H9 (cell line): ENCODE data around the gene NXF2B. TPM values are rescaled to one million over a fixed set of nuclear protein-coding genes. Genes with fewer than 3 reads are reported as not detected.

Source experiments
- DNase-seq: peaks from one replicate; pipeline ENCODE4 v3.0.0-alpha.2; 2017
- H2AFZ ChIP-seq: one replicate; pipeline ENCODE4 v1.6.1; 2013; ENCODE audit warnings: mild to moderate bottlenecking, low read length, control low read depth, moderate library complexity
- H2AK5ac ChIP-seq: 2 replicates; pipeline ENCODE4 v1.6.1; 2013; ENCODE audit warnings: low read length, control low read depth, mixed read lengths; ENCODE audit not compliant: insufficient read length
- H2BK120ac ChIP-seq: one replicate; pipeline ENCODE4 v1.6.1; 2013; ENCODE audit warnings: low read depth, mild to moderate bottlenecking, low read length, control low read depth, inconsistent platforms; ENCODE audit not compliant: poor library complexity, severe bottlenecking
- H2BK12ac ChIP-seq: 2 replicates; pipeline ENCODE4 v1.6.1; 2013; ENCODE audit warnings: low read length, control low read depth, mixed read lengths, low read depth; ENCODE audit not compliant: insufficient read length
- H2BK15ac ChIP-seq: 2 replicates; pipeline ENCODE4 v1.6.1; 2013; ENCODE audit warnings: low read depth, low read length, control low read depth
- H2BK20ac ChIP-seq: one replicate; pipeline ENCODE4 v1.6.1; 2013; ENCODE audit warnings: low read depth, mild to moderate bottlenecking, low read length, control low read depth, inconsistent platforms; ENCODE audit not compliant: poor library complexity, severe bottlenecking
- H2BK5ac ChIP-seq: 2 replicates; pipeline ENCODE4 v1.6.1; 2013; ENCODE audit warnings: low read length, control low read depth, mixed read lengths; ENCODE audit not compliant: insufficient read length
- H3K14ac ChIP-seq: 2 replicates; pipeline ENCODE4 v1.6.1; 2013; ENCODE audit warnings: low read length, control low read depth; ENCODE audit not compliant: insufficient read depth
- H3K18ac ChIP-seq: 2 replicates; pipeline ENCODE4 v1.6.1; 2013; ENCODE audit warnings: low read depth, mild to moderate bottlenecking, mixed read lengths, low read length, control low read depth; ENCODE audit not compliant: insufficient read length
- H3K23ac ChIP-seq: 2 replicates; pipeline ENCODE4 v1.6.1; 2013; ENCODE audit warnings: low read length, control low read depth, mixed read lengths, low read depth; ENCODE audit not compliant: insufficient read length
- H3K23me2 ChIP-seq: 2 replicates; pipeline ENCODE4 v1.6.1; 2013; ENCODE audit warnings: low read depth, mild to moderate bottlenecking, mixed read lengths, low read length, control low read depth; ENCODE audit not compliant: insufficient read length, poor library complexity, severe bottlenecking
- H3K27ac ChIP-seq: 2 replicates; pipeline ENCODE4 v1.5.1; 2013; ENCODE audit warnings: low read length, control low read depth, mixed read lengths, low read depth; ENCODE audit not compliant: insufficient read length
- H3K27me3 ChIP-seq: 2 replicates; pipeline ENCODE4 v1.6.1; 2013; ENCODE audit warnings: low read length, control low read depth, inconsistent platforms; ENCODE audit not compliant: insufficient read depth
- H3K4ac ChIP-seq: 2 replicates; pipeline ENCODE4 v1.6.1; 2013; ENCODE audit warnings: low read depth, mild to moderate bottlenecking, control low read depth, inconsistent platforms, low read length, moderate library complexity
- H3K4me1 ChIP-seq: 2 replicates; pipeline ENCODE4 v1.6.1; 2013; ENCODE audit warnings: low read length, control low read depth, inconsistent platforms; ENCODE audit not compliant: insufficient read depth
- H3K4me2 ChIP-seq: 2 replicates; pipeline ENCODE4 v1.6.1; 2013; ENCODE audit warnings: low read length, control low read depth, mixed read lengths; ENCODE audit not compliant: insufficient read length, insufficient read depth
- H3K56ac ChIP-seq: 2 replicates; pipeline ENCODE4 v1.6.1; 2013; ENCODE audit warnings: low read depth, mild to moderate bottlenecking, mixed read lengths, low read length, control low read depth; ENCODE audit not compliant: insufficient read length
- H3K79me1 ChIP-seq: 2 replicates; pipeline ENCODE4 v1.6.1; 2013; ENCODE audit warnings: low read depth, mild to moderate bottlenecking, moderate library complexity, low read length, control low read depth, inconsistent platforms; ENCODE audit not compliant: insufficient read depth, poor library complexity, severe bottlenecking
- H3K79me2 ChIP-seq: 2 replicates; pipeline ENCODE4 v1.6.1; 2013; ENCODE audit warnings: low read length, control low read depth, inconsistent platforms; ENCODE audit not compliant: insufficient read depth
- H3K9ac ChIP-seq: 2 replicates; pipeline ENCODE4 v1.6.1; 2013; ENCODE audit warnings: low read length, control low read depth, mixed read lengths; ENCODE audit not compliant: insufficient read length; ENCODE audit errors: extremely low read depth
- H3K9me3 ChIP-seq: one replicate; pipeline ENCODE4 v1.6.1; 2013; ENCODE audit warnings: low read depth, low read length, inconsistent platforms; ENCODE audit not compliant: control insufficient read depth
- H3T11ph ChIP-seq: one replicate; pipeline ENCODE4 v1.6.1; 2013; ENCODE audit warnings: mild to moderate bottlenecking, low read length, control low read depth, inconsistent platforms
- H4K20me1 ChIP-seq: one replicate; pipeline ENCODE4 v1.6.1; 2013; ENCODE audit not compliant: control insufficient read depth, insufficient read length, insufficient read depth
- H4K5ac ChIP-seq: 2 replicates; pipeline ENCODE4 v1.6.1; 2013; ENCODE audit warnings: low read depth, mild to moderate bottlenecking, mixed read lengths, low read length, control low read depth; ENCODE audit not compliant: insufficient read length
- H4K8ac ChIP-seq: replicated peaks from 2 replicates; pipeline ENCODE4 v1.6.1; 2013; ENCODE audit warnings: low read length, control low read depth, mixed read lengths, low read depth; ENCODE audit not compliant: insufficient read length
- H4K91ac ChIP-seq: 2 replicates; pipeline ENCODE4 v1.6.1; 2013; ENCODE audit warnings: low read depth, mild to moderate bottlenecking, moderate library complexity, mixed read lengths, low read length, control low read depth; ENCODE audit not compliant: insufficient read length
- H3K27ac Mint-ChIP-seq, 3 experiments: 2 replicates in 2 of 3; 3 replicates in 1 of 3; pipeline ENCODE4 v1.8.0; 2020 to 2021; ENCODE audit warnings: mixed read lengths in 3 of 3, mild to moderate bottlenecking in 1 of 3, moderate library complexity in 1 of 3
- H3K27me3 Mint-ChIP-seq: 2 replicates; pipeline ENCODE4 v1.8.0; 2021; ENCODE audit warnings: low read depth, mild to moderate bottlenecking, moderate library complexity, mixed read lengths
- H3K36me3 Mint-ChIP-seq, 3 experiments: 2 replicates in 2 of 3; 3 replicates in 1 of 3; pipeline ENCODE4 v1.8.0; 2020 to 2021; ENCODE audit warnings: low read depth in 3 of 3, mixed read lengths in 3 of 3; ENCODE audit not compliant: insufficient read depth in 1 of 3
- H3K4me1 Mint-ChIP-seq, 2 experiments: 2 replicates each; pipeline ENCODE4 v1.8.0; 2020; ENCODE audit warnings: mixed read lengths in 2 of 2
- H3K4me3 Mint-ChIP-seq, 2 experiments: 2 replicates in 1 of 2; 3 replicates in 1 of 2; pipeline ENCODE4 v1.8.0; 2020 to 2021; ENCODE audit warnings: mild to moderate bottlenecking in 2 of 2, mixed read lengths in 2 of 2, moderate library complexity in 1 of 2
- H3K9me3 Mint-ChIP-seq, 2 experiments: 2 replicates in 1 of 2; 3 replicates in 1 of 2; pipeline ENCODE4 v1.8.0; 2020; ENCODE audit warnings: mild to moderate bottlenecking in 2 of 2, mixed read lengths in 2 of 2, moderate library complexity in 1 of 2
- WGBS: extraction: QIAGEN DNeasy Blood & Tissue Kit; methylation state at CpG from one replicate; pipeline ENCODE4 v1.1.7; 2013; ENCODE audit warnings: missing lambda C conversion rate, low lambda C conversion rate, mixed read lengths; ENCODE audit not compliant: insufficient read length; ENCODE audit errors: extremely low coverage; 5-methylcytosine and 5-hydroxymethylcytosine counted together
- total RNA-seq: library from RNA; stranded (reverse); gene quantifications from 2 replicates; pipeline ENCODE4 v1.2.1, GENCODE V29; 2021
- TF ChIP-seq, protein P1 (sequence below): fragments of 200-600 bp; sonication (generic); conservative IDR thresholded peaks from 3 replicates; pipeline ENCODE4 v1.8.0; 2021; ENCODE audit warnings: antibody characterized with exemption, mild to moderate bottlenecking

NXF2B gene
- total RNA-seq, 1 experiment from 2014 or later: not detected

DNA sequence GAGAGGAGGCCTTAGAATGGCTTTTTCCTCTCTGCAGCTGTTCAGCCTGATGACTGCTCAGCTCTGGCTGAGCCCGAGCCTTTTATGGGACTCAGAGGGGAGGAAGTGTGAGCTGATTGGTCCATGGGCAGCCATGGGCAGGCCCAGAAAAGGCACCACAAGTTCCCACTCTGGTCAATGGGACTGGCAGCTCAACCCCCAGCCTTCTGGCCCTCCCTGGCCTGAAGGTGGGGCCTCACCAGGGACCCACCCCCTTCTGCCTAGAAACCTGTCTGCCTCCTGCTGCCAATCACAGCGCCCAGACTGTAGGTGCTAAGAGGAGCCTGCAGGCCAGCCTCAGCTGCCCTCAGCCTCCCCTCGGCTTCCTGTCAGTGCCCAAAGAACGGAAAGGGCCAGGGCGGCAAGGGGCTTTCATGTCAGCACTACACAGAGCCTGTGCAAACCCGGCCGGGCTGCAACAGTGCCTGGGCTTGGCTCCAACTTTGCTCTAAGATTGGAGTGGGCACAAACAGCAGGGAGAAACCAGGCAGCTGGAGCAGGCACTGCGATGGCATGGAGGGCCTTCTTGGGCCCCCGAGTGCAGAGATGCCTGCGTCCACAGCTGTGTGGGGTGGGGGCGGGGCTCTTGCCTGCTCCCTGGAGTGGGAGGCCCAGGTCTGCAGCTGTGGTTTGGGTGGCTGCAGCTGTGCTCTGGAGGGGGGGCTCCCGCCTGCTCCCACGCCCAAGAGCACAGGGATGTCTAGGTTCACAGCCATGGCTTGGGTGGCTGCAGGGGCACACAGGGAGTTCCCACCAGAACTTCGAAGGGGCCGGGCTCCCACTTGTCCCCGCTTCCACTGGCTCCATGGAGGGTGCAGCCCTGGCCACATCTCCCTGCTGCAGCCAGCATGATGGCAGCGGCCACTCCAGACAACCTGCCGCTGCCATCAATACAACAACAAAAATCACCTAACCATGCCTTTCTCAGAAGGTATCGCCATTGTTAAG lies 100.2 kb downstream of the NXF2B start:
- DNase-seq: peak; percentile 92
- H3K18ac ChIP-seq: no peak overlapping the region
- no peak overlapping the region for H3K9ac ChIP-seq
- H3K27ac Mint-ChIP-seq: no peak overlapping the region
- H4K5ac ChIP-seq: no peak overlapping the region
- H4K20me1 ChIP-seq: no peaks in the 10 kb centered on the region
- no peak overlapping the region for H3K56ac ChIP-seq
- H3K79me1 ChIP-seq: no peaks in the 10 kb centered on the region
- TF ChIP-seq, protein P1, sequence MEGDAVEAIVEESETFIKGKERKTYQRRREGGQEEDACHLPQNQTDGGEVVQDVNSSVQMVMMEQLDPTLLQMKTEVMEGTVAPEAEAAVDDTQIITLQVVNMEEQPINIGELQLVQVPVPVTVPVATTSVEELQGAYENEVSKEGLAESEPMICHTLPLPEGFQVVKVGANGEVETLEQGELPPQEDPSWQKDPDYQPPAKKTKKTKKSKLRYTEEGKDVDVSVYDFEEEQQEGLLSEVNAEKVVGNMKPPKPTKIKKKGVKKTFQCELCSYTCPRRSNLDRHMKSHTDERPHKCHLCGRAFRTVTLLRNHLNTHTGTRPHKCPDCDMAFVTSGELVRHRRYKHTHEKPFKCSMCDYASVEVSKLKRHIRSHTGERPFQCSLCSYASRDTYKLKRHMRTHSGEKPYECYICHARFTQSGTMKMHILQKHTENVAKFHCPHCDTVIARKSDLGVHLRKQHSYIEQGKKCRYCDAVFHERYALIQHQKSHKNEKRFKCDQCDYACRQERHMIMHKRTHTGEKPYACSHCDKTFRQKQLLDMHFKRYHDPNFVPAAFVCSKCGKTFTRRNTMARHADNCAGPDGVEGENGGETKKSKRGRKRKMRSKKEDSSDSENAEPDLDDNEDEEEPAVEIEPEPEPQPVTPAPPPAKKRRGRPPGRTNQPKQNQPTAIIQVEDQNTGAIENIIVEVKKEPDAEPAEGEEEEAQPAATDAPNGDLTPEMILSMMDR: no peak
- no peak overlapping the region for H3K27ac ChIP-seq
- H3K4me3 Mint-ChIP-seq: no peak overlapping the region
- H2BK20ac ChIP-seq: no peak overlapping the region
- peaks cover 45% of the 10 kb centered on the region for H3K9me3 ChIP-seq
- H2BK120ac ChIP-seq: no peak overlapping the region
- H3K23me2 ChIP-seq: no peaks in the 10 kb centered on the region
- no peaks in the 10 kb centered on the region for H3K4me1 Mint-ChIP-seq
- H3K4me2 ChIP-seq: no peak overlapping the region
- H3T11ph ChIP-seq: no peak overlapping the region
- no peak overlapping the region for H2AFZ ChIP-seq
- H3K23ac ChIP-seq: no peak overlapping the region
- no peaks in the 10 kb centered on the region for H3K4me1 ChIP-seq
- no peak overlapping the region for H4K8ac ChIP-seq
- WGBS: no CpG with 5 or more reads among the region's 19 CpGs
- no peak overlapping the region for H3K14ac ChIP-seq
- H2BK5ac ChIP-seq: no peak overlapping the region
- H3K79me2 ChIP-seq: no peaks in the 10 kb centered on the region
- H2AK5ac ChIP-seq: no peak overlapping the region
- H2BK15ac ChIP-seq: no peak overlapping the region
- H2BK12ac ChIP-seq: no peak overlapping the region
- peaks cover 35 to 51% of the 10 kb centered on the region in 2 experiments for H3K9me3 Mint-ChIP-seq
- H3K36me3 Mint-ChIP-seq: peaks cover 0 to 4% (median 3%) of the 10 kb centered on the region in 3 experiments; a peak in 3 of 7 replicates
- H3K27me3 Mint-ChIP-seq: no peaks in the 10 kb centered on the region; the same call in 1 of the 2 replicates
- H3K4ac ChIP-seq: no peak overlapping the region
- H3K27me3 ChIP-seq: no peaks in the 10 kb centered on the region
- no peak overlapping the region for H4K91ac ChIP-seq
